HCT116 (cell line): Measurements from ENCODE around the gene AP2A1. TPM values are rescaled to one million over a fixed set of nuclear protein-coding genes. Genes with fewer than 3 reads are reported as not detected.

Experiments used
- ATAC-seq: fragments of 200-7000 bp; cut with Tn5 transposase; 2 replicates; pipeline ENCODE4 v1.9.1; 2020; ENCODE audit warnings: mild to moderate bottlenecking, moderate library complexity
- BruUV-seq: library from RNA; stranded (reverse); fragments of 400-500 nt; replicated peaks from 2 replicates; lab custom pipeline; 2021; lab: Mats Ljungman, UMichigan
- CTCF ChIA-PET: fragments of 300-600 bp; sonication (Branson Sonifier 250); formaldehyde crosslinking; loops from one replicate; lab custom pipeline; 2021; ENCODE audit warnings: antibody characterized with exemption; lab: Charles Lee
- POLR2A ChIA-PET: fragments of 300-600, 350-600 bp; sonication (Branson Sonifier 250); formaldehyde crosslinking; loops from one replicate; lab custom pipeline; 2021; ENCODE audit warnings: antibody characterized with exemption; lab: Charles Lee
- RAD21 ChIA-PET, 2 experiments: fragments of 300-600 bp; sonication (Branson Sonifier 250); formaldehyde crosslinking; loops; one replicate each; lab custom pipeline; 2023; ENCODE audit warnings: low total read pairs in 2 of 2; ENCODE audit not compliant: uncharacterized antibody in 2 of 2, unreplicated experiment in 2 of 2, low non-redundant PET in 1 of 2; lab: Charles Lee
- DNase-seq: peaks from one replicate; pipeline ENCODE4 v3.0.0-alpha.2; 2010; ENCODE audit warnings: low read depth, low spot score
- H2AFZ ChIP-seq: fragments of 200-600 bp; shearing (Covaris generic), sonication (generic); 2 replicates; pipeline ENCODE4 v1.6.1; 2017; ENCODE audit warnings: low read depth, mixed run types, mixed read lengths, antibody characterized with exemption, low read length; ENCODE audit not compliant: poor library complexity, severe bottlenecking
- H3K27ac ChIP-seq: 2 replicates; pipeline ENCODE4 v1.5.1; 2012; ENCODE audit warnings: low read depth, low read length
- H3K27me3 ChIP-seq: fragments of 200-600 bp; sonication (generic); 2 replicates; pipeline ENCODE4 v1.6.1; 2016; ENCODE audit warnings: mixed run types, low read length, mixed read lengths; ENCODE audit not compliant: insufficient read depth
- H3K36me3 ChIP-seq, 2 experiments: fragments of 200-500 bp in 1 of 2; fragments of 200-600 bp in 1 of 2; sonication (Bioruptor generic) in 1 of 2; sonication (generic) in 1 of 2; 2 replicates each; pipeline versions ENCODE4 v1.5.1 to v1.6.1; 2014 to 2016; ENCODE audit warnings: low read length in 2 of 2, inconsistent platforms in 1 of 2, mixed read lengths in 1 of 2, mixed run types in 1 of 2; ENCODE audit not compliant: insufficient read depth in 2 of 2, control insufficient read depth in 1 of 2
- H3K4me1 ChIP-seq, 2 experiments: fragments of 200-600 bp in 1 of 2; sonication (generic) in 1 of 2; 2 replicates each; pipeline versions ENCODE4 v1.5.1 to v1.6.1; 2012 to 2017; ENCODE audit warnings: low read length in 2 of 2, inconsistent platforms in 1 of 2, mild to moderate bottlenecking in 1 of 2, mixed read lengths in 1 of 2, mixed run types in 1 of 2, moderate library complexity in 1 of 2; ENCODE audit not compliant: insufficient read depth in 2 of 2, control insufficient read depth in 1 of 2
- H3K4me2 ChIP-seq: fragments of 200-600 bp; sonication (generic); 2 replicates; pipeline ENCODE4 v1.6.1; 2017; ENCODE audit warnings: mixed run types, low read length, mixed read lengths
- H3K4me3 ChIP-seq, 2 experiments: fragments of 200-600 bp in 1 of 2; sonication (generic) in 1 of 2; replicated peaks in 1 of 2; 2 replicates each; pipeline ENCODE4 v1.5.1; 2011 to 2016; ENCODE audit warnings: low read length in 2 of 2, control low read depth in 1 of 2, low read depth in 1 of 2, mild to moderate bottlenecking in 1 of 2, mixed read lengths in 1 of 2, mixed run types in 1 of 2
- H3K79me2 ChIP-seq: fragments of 200-600 bp; sonication (generic); 2 replicates; pipeline ENCODE4 v1.6.1; 2017; ENCODE audit warnings: mild to moderate bottlenecking, mixed run types, low read length, moderate library complexity, mixed read lengths; ENCODE audit not compliant: insufficient read depth
- H3K9ac ChIP-seq: fragments of 200-600 bp; sonication (generic); 2 replicates; pipeline ENCODE4 v1.6.1; 2016; ENCODE audit warnings: low read length, mixed read lengths
- H3K9me2 ChIP-seq: fragments of 200-600 bp; sonication (generic), shearing (Covaris generic); 2 replicates; pipeline ENCODE4 v1.6.1; 2017; ENCODE audit warnings: mixed run types, mild to moderate bottlenecking, moderate library complexity; ENCODE audit not compliant: insufficient read depth
- H3K9me3 ChIP-seq, 2 experiments: fragments of 200-500 bp in 1 of 2; fragments of 200-600 bp in 1 of 2; sonication (Bioruptor generic) in 1 of 2; sonication (generic) in 1 of 2; 2 replicates each; pipeline ENCODE4 v1.6.1; 2014 to 2017; ENCODE audit warnings: low read length in 2 of 2, mixed read lengths in 2 of 2, inconsistent platforms in 1 of 2, low read depth in 1 of 2, mild to moderate bottlenecking in 1 of 2, mixed run types in 1 of 2, moderate library complexity in 1 of 2; ENCODE audit not compliant: control insufficient read depth in 1 of 2, insufficient read depth in 1 of 2
- H4K20me1 ChIP-seq: fragments of 200-600 bp; sonication (generic), shearing (Covaris generic); 2 replicates; pipeline ENCODE4 v1.6.1; 2017; ENCODE audit warnings: mixed run types, mild to moderate bottlenecking, moderate library complexity; ENCODE audit not compliant: insufficient read depth
- CEBPB ChIP-seq: IDR thresholded peaks from 2 replicates; pipeline ENCODE4 v1.6.1; 2012; ENCODE audit warnings: low read depth
- POLR2A ChIP-seq: IDR thresholded peaks from 2 replicates; pipeline ENCODE4 v1.7.0; 2011; ENCODE audit warnings: borderline replicate concordance; ENCODE audit not compliant: insufficient read depth, insufficient read length; ENCODE audit errors: extremely low read depth
- POLR2AphosphoS5 ChIP-seq: IDR thresholded peaks from 2 replicates; pipeline ENCODE4 v1.6.1; 2011; ENCODE audit warnings: mild to moderate bottlenecking, low read depth, low read length, moderate library complexity
- SIN3A ChIP-seq: IDR thresholded peaks from 2 replicates; pipeline ENCODE4 v1.6.1; 2012; ENCODE audit warnings: low read depth
- SP1 ChIP-seq: IDR thresholded peaks from 2 replicates; pipeline ENCODE4 v1.6.1; 2012; ENCODE audit warnings: low read depth
- SRF ChIP-seq: IDR thresholded peaks from 2 replicates; pipeline ENCODE4 v1.6.1; 2012; ENCODE audit warnings: low read depth
- TCF7L2 ChIP-seq: IDR thresholded peaks from 2 replicates; pipeline ENCODE4 v1.7.0; 2011; ENCODE audit warnings: borderline replicate concordance, inconsistent platforms; ENCODE audit not compliant: insufficient read depth, insufficient read length; ENCODE audit errors: extremely low read depth
- ZNF274 ChIP-seq: fragments of 200-500 bp; sonication (Bioruptor generic); IDR thresholded peaks from 2 replicates; pipeline ENCODE4 v1.6.1; 2014; ENCODE audit warnings: mild to moderate bottlenecking, low read depth, low read length, inconsistent platforms
- intact Hi-C: fragments of 100-400 bp; cut with micrococcal nuclease; formaldehyde crosslinking; loops from 2 replicates; pipeline ENCODE4 v1.10.0; 2022
- total RNA-seq: library from RNA; stranded (reverse); gene quantifications from one replicate; pipeline ENCODE4 v1.2.1, GENCODE V29; 2021; ENCODE audit not compliant: unreplicated experiment
- TF ChIP-seq, protein P1 (sequence below): IDR thresholded peaks from 2 replicates; pipeline ENCODE4 v1.6.1; 2011; ENCODE audit warnings: mild to moderate bottlenecking, low read length, moderate library complexity; ENCODE audit not compliant: insufficient replicate concordance; ENCODE audit errors: extremely low read depth

AP2A1 gene
- total RNA-seq, 1 experiment from 2014 or later: 102 TPM

DNA sequence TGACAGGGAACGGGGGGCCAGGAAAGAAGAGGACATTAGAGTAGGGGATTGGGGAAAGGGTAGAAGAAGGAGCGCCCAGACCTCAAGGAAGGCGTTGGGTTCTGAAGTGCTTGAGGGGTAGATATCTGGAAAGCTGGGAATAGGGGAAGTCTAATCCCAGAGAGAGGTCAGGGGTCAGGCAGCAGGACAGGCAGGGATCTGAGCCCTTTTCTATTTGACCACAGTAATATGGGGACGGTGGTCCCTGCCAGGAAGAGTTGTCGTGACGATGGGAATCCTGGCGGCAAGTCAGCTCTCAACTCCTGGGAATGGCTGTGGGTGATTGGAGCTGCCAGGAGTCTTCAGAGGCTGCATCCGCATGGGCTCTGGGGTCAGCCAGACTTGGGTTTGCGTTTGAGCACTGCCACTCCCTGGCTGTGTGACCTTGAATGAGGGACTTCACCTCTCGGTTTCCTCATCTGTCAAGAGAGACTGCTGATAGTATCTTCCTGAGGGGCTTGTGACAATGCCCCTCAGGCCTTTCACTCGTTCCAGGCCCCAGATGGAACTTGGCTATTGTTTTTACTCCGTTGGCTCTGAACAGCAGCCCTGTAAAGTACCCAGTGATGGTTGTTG lies 1.3 kb downstream of the AP2A1 start:
- peak overlapping the region; percentile 91 for H3K9ac ChIP-seq
- H3K27me3 ChIP-seq: no peaks in the 10 kb centered on the region
- H3K9me2 ChIP-seq: no peaks in the 10 kb centered on the region
- H3K27ac ChIP-seq: no peak overlapping the region
- ChIA-PET RAD21 (no interaction called here), POLR2A (no interaction called here), CTCF (no interaction called here)
- intact Hi-C loops: loop anchor here (5.0 kb wide), 2 partner anchors 39 to 99 kb away; partner anchors contain the start of gene PNKP
- H3K36me3 ChIP-seq: no peaks in the 10 kb centered on the region; a peak in 1 of 4 replicates
- DNase-seq (no peak), ATAC-seq (no peak)
- BruUV-seq: no TSS peak
- H3K4me2 ChIP-seq: peak overlapping the region; percentile 89
- no peaks in the 10 kb centered on the region for H4K20me1 ChIP-seq
- H3K79me2 ChIP-seq: peaks cover 34% of the 10 kb centered on the region
- no peak for TF ChIP-seq CEBPB
- no peak for TF ChIP-seq SRF
- TF ChIP-seq TCF7L2: no peak
- TF ChIP-seq, protein P1, sequence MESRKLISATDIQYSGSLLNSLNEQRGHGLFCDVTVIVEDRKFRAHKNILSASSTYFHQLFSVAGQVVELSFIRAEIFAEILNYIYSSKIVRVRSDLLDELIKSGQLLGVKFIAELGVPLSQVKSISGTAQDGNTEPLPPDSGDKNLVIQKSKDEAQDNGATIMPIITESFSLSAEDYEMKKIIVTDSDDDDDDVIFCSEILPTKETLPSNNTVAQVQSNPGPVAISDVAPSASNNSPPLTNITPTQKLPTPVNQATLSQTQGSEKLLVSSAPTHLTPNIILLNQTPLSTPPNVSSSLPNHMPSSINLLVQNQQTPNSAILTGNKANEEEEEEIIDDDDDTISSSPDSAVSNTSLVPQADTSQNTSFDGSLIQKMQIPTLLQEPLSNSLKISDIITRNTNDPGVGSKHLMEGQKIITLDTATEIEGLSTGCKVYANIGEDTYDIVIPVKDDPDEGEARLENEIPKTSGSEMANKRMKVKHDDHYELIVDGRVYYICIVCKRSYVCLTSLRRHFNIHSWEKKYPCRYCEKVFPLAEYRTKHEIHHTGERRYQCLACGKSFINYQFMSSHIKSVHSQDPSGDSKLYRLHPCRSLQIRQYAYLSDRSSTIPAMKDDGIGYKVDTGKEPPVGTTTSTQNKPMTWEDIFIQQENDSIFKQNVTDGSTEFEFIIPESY: no peak
- TF ChIP-seq POLR2AphosphoS5: no peak
- no peak overlapping the region for H2AFZ ChIP-seq
- H3K9me3 ChIP-seq: no peaks in the 10 kb centered on the region
- H3K4me1 ChIP-seq: peaks cover 21 to 33% of the 10 kb centered on the region in 2 experiments
- peak overlapping the region; percentile 91 to 97 for H3K4me3 ChIP-seq

DNA sequence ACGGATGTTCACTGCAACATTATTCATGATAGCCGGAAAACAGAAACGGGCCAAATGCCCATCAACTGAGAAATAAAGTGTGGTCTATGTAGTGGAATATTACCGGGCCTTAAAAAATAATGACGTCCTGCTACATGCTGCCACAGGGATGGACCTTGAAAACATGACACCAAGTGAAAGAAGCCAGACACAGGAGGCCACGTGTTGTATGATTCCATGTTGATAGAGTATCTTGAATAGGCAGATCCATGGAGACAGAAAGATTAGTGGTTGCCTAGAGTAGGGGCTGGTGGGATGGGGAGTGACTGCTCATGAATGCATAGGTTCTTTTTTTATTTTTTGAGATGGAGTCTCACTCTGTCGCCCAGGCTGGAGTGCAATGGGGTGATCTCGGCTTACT lies 3.7 kb downstream of the AP2A1 start:
- RAD21 ChIA-PET: no interaction called here
- DNase-seq (no peak), ATAC-seq (no peak)
- POLR2A ChIA-PET: no interaction called here
- Histone ChIP-seq H3K4me2 (no peak overlapping the region), H3K27ac (no peak overlapping the region), H3K9me2 (no peaks in the 10 kb centered on the region), H3K4me1 (peaks cover 12 to 20% of the 10 kb centered on the region in 2 experiments), H3K36me3 (no peaks in the 10 kb centered on the region; a peak in 1 of 4 replicates), H2AFZ (no peak overlapping the region), H3K27me3 (no peaks in the 10 kb centered on the region), H3K9me3 (no peaks in the 10 kb centered on the region), H3K4me3 (no peak overlapping the region), H3K9ac (no peak overlapping the region), H3K79me2 (peaks cover 35% of the 10 kb centered on the region), H4K20me1 (no peaks in the 10 kb centered on the region)
- intact Hi-C loops: no loop called here
- no TSS peak for BruUV-seq
- TF ChIP-seq SP1 (no peak), SRF (no peak), CEBPB (no peak), SIN3A (no peak), POLR2A (no peak), ZNF274 (no peak)
- CTCF ChIA-PET: no interaction called here
